GM12878 (cell line): ENCODE results near the gene ANKRD31. TPM values are rescaled to one million over a fixed set of nuclear protein-coding genes. Genes with fewer than 3 reads are reported as not detected.

Source experiments
- ATAC-seq: fragments of 200-7000 bp; cut with Tn5 transposase; 3 replicates; pipeline ENCODE4 v1.9.1; 2020; ENCODE audit warnings: mild to moderate bottlenecking, moderate library complexity
- BruUV-seq: library from RNA; stranded (reverse); fragments of 400-500 nt; replicated peaks from 2 replicates; lab custom pipeline; 2021; lab: Mats Ljungman, UMichigan
- CTCF ChIA-PET: fragments of 300-600 bp; sonication (Branson Sonifier 250); formaldehyde crosslinking; extraction: SDS; loops from one replicate; lab custom pipeline; 2021; ENCODE audit warnings: inconsistent platforms; lab: Yijun Ruan, JAX
- POLR2A ChIA-PET: fragments of 350-600 bp; formaldehyde crosslinking; extraction: SDS; loops from one replicate; lab custom pipeline; 2021; ENCODE audit warnings: inconsistent platforms; lab: Charles Lee
- RAD21 ChIA-PET: fragments of 300-600 bp; sonication (Branson Sonifier 250); formaldehyde crosslinking; loops from one replicate; lab custom pipeline; 2023; ENCODE audit warnings: antibody characterized with exemption; ENCODE audit not compliant: unreplicated experiment; lab: Charles Lee
- SMC1A ChIA-PET: fragments of 300-600 bp; sonication (Branson Sonifier 250); formaldehyde crosslinking; loops from one replicate; lab custom pipeline; 2023; ENCODE audit not compliant: unreplicated experiment, uncharacterized antibody; lab: Charles Lee
- DNase-seq: peaks from one replicate; pipeline ENCODE4 v3.0.0-alpha.2; 2011; ENCODE audit warnings: low read depth, low spot score
- FAIRE-seq: peaks from 3 replicates; lab custom pipeline; 2011; peaks lifted over from hg19 to GRCh38; lab: Jason Lieb, UNC
- H2AFZ ChIP-seq: 2 replicates; pipeline ENCODE4 v1.6.0; 2011; ENCODE audit warnings: low read depth, low read length, control low read depth; ENCODE audit not compliant: control insufficient read depth
- H3K27ac ChIP-seq: 2 replicates; pipeline ENCODE4 v1.5.1; 2011; ENCODE audit warnings: control low read depth; ENCODE audit not compliant: control insufficient read depth, insufficient read depth
- H3K27me3 ChIP-seq, 2 experiments: replicated peaks in 1 of 2; 2 replicates each; pipeline versions ENCODE4 v1.6.0 to v1.6.1; 2011; ENCODE audit warnings: low read length in 1 of 2; ENCODE audit not compliant: control insufficient read depth in 2 of 2, insufficient read depth in 2 of 2
- H3K36me3 ChIP-seq, 2 experiments: 2 replicates each; pipeline ENCODE4 v1.5.1; 2011; ENCODE audit warnings: low read length in 1 of 2; ENCODE audit not compliant: control insufficient read depth in 2 of 2, insufficient read depth in 2 of 2
- H3K4me1 ChIP-seq: 2 replicates; pipeline ENCODE4 v1.6.1; 2011; ENCODE audit warnings: mild to moderate bottlenecking, low read length, moderate library complexity, mixed read lengths; ENCODE audit not compliant: control insufficient read depth, insufficient read depth
- H3K4me2 ChIP-seq: 2 replicates; pipeline ENCODE4 v1.6.0; 2011; ENCODE audit warnings: control low read depth; ENCODE audit not compliant: control insufficient read depth, insufficient read depth
- H3K4me3 ChIP-seq: fragments of 200-600 bp; sonication (generic); 2 replicates; pipeline ENCODE4 v1.5.1; 2016
- H3K79me2 ChIP-seq: 2 replicates; pipeline ENCODE4 v1.6.0; 2011; ENCODE audit warnings: low read length; ENCODE audit not compliant: control insufficient read depth, insufficient read depth
- H3K9ac ChIP-seq: 2 replicates; pipeline ENCODE4 v1.8.0; 2011; ENCODE audit warnings: low read length, control low read depth, mixed read lengths; ENCODE audit not compliant: control insufficient read depth, insufficient read depth
- H3K9me3 ChIP-seq: replicated peaks from 3 replicates; pipeline ENCODE4 v1.5.1; 2011; ENCODE audit warnings: mild to moderate bottlenecking, low read length; ENCODE audit not compliant: control insufficient read depth, insufficient read depth
- H4K20me1 ChIP-seq: 2 replicates; pipeline ENCODE4 v1.6.0; 2011; ENCODE audit not compliant: control insufficient read depth, insufficient read depth
- ASH2L ChIP-seq: fragments of 300-600, 200-600 bp; sonication (generic); IDR thresholded peaks from 2 replicates; pipeline ENCODE4 v1.6.1; 2017; ENCODE audit warnings: low read depth, mild to moderate bottlenecking, borderline replicate concordance
- ATF3 ChIP-seq: IDR thresholded peaks from 2 replicates; pipeline ENCODE4 v1.6.1; 2011; ENCODE audit warnings: low read depth, mild to moderate bottlenecking, low read length, moderate library complexity, borderline replicate concordance; ENCODE audit errors: extremely low read depth
- BACH1 ChIP-seq: fragments of 450-650 bp; IDR thresholded peaks from 2 replicates; pipeline ENCODE4 v1.6.1; 2017; ENCODE audit warnings: mild to moderate bottlenecking, borderline replicate concordance
- BCLAF1 ChIP-seq: fragments of 450-650 bp; IDR thresholded peaks from 2 replicates; pipeline ENCODE4 v1.6.1; 2017; ENCODE audit warnings: antibody characterized with exemption, mild to moderate bottlenecking, moderate library complexity
- GATAD2B ChIP-seq: fragments of 450-650 bp; conservative IDR thresholded peaks from 2 replicates; pipeline ENCODE4 v1.6.1; 2017; ENCODE audit warnings: low read depth, mild to moderate bottlenecking, moderate library complexity
- HDGF ChIP-seq: fragments of 450-650 bp; IDR thresholded peaks from 2 replicates; pipeline ENCODE4 v1.6.1; 2016; ENCODE audit warnings: antibody characterized with exemption
- IKZF1 ChIP-seq: fragments of 450-650 bp; conservative IDR thresholded peaks from 2 replicates; pipeline ENCODE4 v1.6.1; 2017; ENCODE audit warnings: antibody characterized with exemption, mild to moderate bottlenecking
- JUND ChIP-seq: IDR thresholded peaks from 2 replicates; pipeline ENCODE4 v1.6.1; 2012; ENCODE audit warnings: low read depth, mild to moderate bottlenecking, low read length, improper control_type of control experiment, moderate library complexity
- MTA3 ChIP-seq: IDR thresholded peaks from 2 replicates; pipeline ENCODE4 v1.6.1; 2012; ENCODE audit warnings: low read length, inconsistent platforms, borderline replicate concordance
- MXI1 ChIP-seq: fragments of 150-350 bp; IDR thresholded peaks from 2 replicates; pipeline ENCODE4 v1.6.1; 2011; ENCODE audit warnings: low read depth, mild to moderate bottlenecking, inconsistent platforms, low read length, improper control_type of control experiment
- MYC ChIP-seq: IDR thresholded peaks from 2 replicates; pipeline ENCODE4 v1.6.1; 2011; ENCODE audit warnings: mild to moderate bottlenecking, low read length, moderate library complexity, inconsistent platforms; ENCODE audit not compliant: insufficient read depth, insufficient replicate concordance, insufficient read length, severe bottlenecking
- NR2F1 ChIP-seq: fragments of 450-650 bp; conservative IDR thresholded peaks from 2 replicates; pipeline ENCODE4 v1.6.1; 2017; ENCODE audit warnings: mild to moderate bottlenecking
- POLR2A ChIP-seq: IDR thresholded peaks from 2 replicates; pipeline ENCODE4 v1.6.1; 2011; ENCODE audit warnings: low read depth, mild to moderate bottlenecking, low read length
- RELA ChIP-seq: fragments of 450-650 bp; IDR thresholded peaks from 2 replicates; pipeline ENCODE4 v1.8.0; 2014; ENCODE audit warnings: borderline replicate concordance; ENCODE audit not compliant: partially characterized antibody
- SMAD5 ChIP-seq: IDR thresholded peaks from 2 replicates; pipeline ENCODE4 v1.6.1; 2016; ENCODE audit warnings: antibody characterized with exemption, low read depth
- SP1 ChIP-seq: IDR thresholded peaks from one replicate; pipeline ENCODE4 v1.6.1; 2011; ENCODE audit warnings: low read depth, low read length
- SUPT20H ChIP-seq: IDR thresholded peaks from 2 replicates; pipeline ENCODE4 v1.6.1; 2011; ENCODE audit warnings: low read depth, mild to moderate bottlenecking, low read length, moderate library complexity, borderline replicate concordance; ENCODE audit not compliant: control insufficient read depth
- TCF3 ChIP-seq: IDR thresholded peaks from 2 replicates; pipeline ENCODE4 v1.6.1; 2012; ENCODE audit warnings: low read depth, mild to moderate bottlenecking, low read length, borderline replicate concordance; ENCODE audit not compliant: insufficient read depth
- YBX1 ChIP-seq: fragments of 450-650 bp; IDR thresholded peaks from 2 replicates; pipeline ENCODE4 v1.6.1; 2016; ENCODE audit warnings: antibody characterized with exemption
- ZBTB4 ChIP-seq: fragments of 450-650 bp; formaldehyde crosslinking; IDR thresholded peaks from 2 replicates; pipeline ENCODE4 v1.4.0; 2022; ENCODE audit warnings: mild to moderate bottlenecking, moderate library complexity
- WGBS: methylation state at CpG from one replicate; pipeline ENCODE4 v1.1.6; 2016; ENCODE audit warnings: low lambda C conversion rate; ENCODE audit not compliant: insufficient replicate concordance, insufficient coverage; ENCODE audit errors: missing lambda C conversion rate; 5-methylcytosine and 5-hydroxymethylcytosine counted together
- in situ Hi-C: fragments of 300-500 bp; cut with MboI; formaldehyde crosslinking; loops from 9 replicates; pipeline ENCODE4 v1.14.3; 2018; ENCODE audit warnings: mixed read lengths
- intact Hi-C: fragments of 100-400 bp; cut with micrococcal nuclease; formaldehyde crosslinking; loops from one replicate; pipeline ENCODE4 v1.14.2; 2022; ENCODE audit not compliant: unreplicated experiment
- polyA plus RNA-seq, 11 experiments: library from polyadenylated mRNA; depleted of rRNA in 4 of 11; unstranded in 6 of 11; stranded (reverse) in 5 of 11; fragments of >200 nt; fragmentation: Nextera tagmentation in 4 of 11; fragmentation: Illumina TruSeq in 1 of 11; extraction: Ambion mirVana in 4 of 11; extraction: Trizol in 1 of 11; gene quantifications; 1 replicate in 1 of 11; 2 replicates in 10 of 11; pipeline versions ENCODE4 v1.2.1 to v1.2.3, GENCODE V29; 2011 to 2016; ENCODE audit warnings: inconsistent platforms in 2 of 11, missing spikeins in 2 of 11, low read depth in 1 of 11
- total RNA-seq, 4 experiments: library from RNA; depleted of rRNA in 3 of 4; stranded (reverse); fragments of >200 nt in 3 of 4; fragmentation: Illumina TruSeq in 1 of 4; extraction: Trizol in 1 of 4; gene quantifications; 2 replicates each; pipeline versions ENCODE4 v1.2.1 to v1.2.3, GENCODE V29; 2013 to 2021

Gene ANKRD31
- total and polyA plus RNA-seq, 10 of the 15 experiments (the other 5 are each of a cell fraction or from before 2014, with no cell fraction given), result under 0.01 to 0.10 (median 0.04) TPM; not detected in 3

- Histone ChIP-seq H2AFZ (no peak overlapping the region), H3K36me3 (no peaks in the 10 kb centered on the region), H3K9me3 (no peaks in the 10 kb centered on the region), H3K4me1 (no peaks in the 10 kb centered on the region), H3K4me3 (no peak overlapping the region), H3K27me3 (no peaks in the 10 kb centered on the region), H3K9ac (no peak overlapping the region), H4K20me1 (no peaks in the 10 kb centered on the region), H3K4me2 (no peak overlapping the region)
- POLR2A ChIA-PET, result no interaction called here
- BruUV-seq, result no TSS peak
- RAD21 ChIA-PET, result no interaction called here
- CTCF ChIA-PET, result interaction anchor here (1.0 kb wide), 1 partner anchor 10 kb away, joined by 6 read pairs; the partner anchor contains the start of gene ANKRD31
- SMC1A ChIA-PET, result no interaction called here
- intact Hi-C loops (no loop called here), in situ Hi-C loops (no loop called here)
- no peak for DNase-seq
- TF ChIP-seq MXI1 (no peak), SUPT20H (no peak), YBX1 (no peak), SP1 (no peak), MYC (no peak), SMAD5 (no peak), BACH1 (no peak), ZBTB4 (CRISPR knock-in tag) (no peak), ATF3 (no peak), HDGF (no peak), TCF3 (no peak), ASH2L (no peak), POLR2A (no peak), MTA3 (no peak), JUND (no peak), BCLAF1 (no peak), IKZF1 (no peak), GATAD2B (no peak), RELA (no peak), NR2F1 (no peak)
- TF ChIP-seq, all 136 proteins: peak for 0
- no peak for FAIRE-seq
- Histone ChIP-seq H3K27ac (no peak overlapping the region), H3K79me2 (no peaks in the 10 kb centered on the region)
- 18% methylated on average over 2 of the region's 2 CpGs for WGBS
- no peak for ATAC-seq
These were observed 9.8 kb downstream of the ANKRD31 start for GRCh38 chr5:75226916-75227315.
